NCI-H1092 (cell line): ENCODE results near the gene PIK3C2G.

Experiments used
- DNase-seq: peaks from one replicate; lab custom pipeline; 2025; lab: John Stamatoyannopoulos, UW

The PIK3C2G gene

DNA sequence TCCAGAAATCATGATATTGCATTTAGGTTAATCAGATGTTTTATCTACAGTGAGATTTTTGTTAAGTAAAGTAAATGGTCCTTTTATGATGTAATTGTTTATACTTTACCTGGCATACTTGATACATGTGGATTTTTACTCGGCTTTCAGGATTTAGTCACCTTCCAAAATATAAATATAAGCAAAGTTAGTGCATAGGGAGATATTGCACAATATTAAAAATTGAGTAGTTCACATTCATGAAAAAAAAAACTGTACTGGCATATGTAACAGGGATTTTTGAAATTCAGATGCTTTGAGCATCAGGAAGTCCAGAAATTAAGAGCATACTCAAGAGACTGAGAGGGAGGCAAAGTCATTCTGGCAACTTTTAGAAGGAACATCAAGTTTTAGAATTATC is 303.0 kb downstream of the PIK3C2G start:
- DNase-seq: no peak

- no peak for DNase-seq
Measured at GRCh38 chr12:18567787-18568186, 306.5 kb downstream of the PIK3C2G start.

- DNase-seq: no peak
Measured at GRCh38 chr12:18570543-18570942, 309.2 kb downstream of the PIK3C2G start.

GRCh38 chr12:18576104-18576626 is 314.8 kb downstream of the PIK3C2G start:
- DNase-seq: no peak

DNA sequence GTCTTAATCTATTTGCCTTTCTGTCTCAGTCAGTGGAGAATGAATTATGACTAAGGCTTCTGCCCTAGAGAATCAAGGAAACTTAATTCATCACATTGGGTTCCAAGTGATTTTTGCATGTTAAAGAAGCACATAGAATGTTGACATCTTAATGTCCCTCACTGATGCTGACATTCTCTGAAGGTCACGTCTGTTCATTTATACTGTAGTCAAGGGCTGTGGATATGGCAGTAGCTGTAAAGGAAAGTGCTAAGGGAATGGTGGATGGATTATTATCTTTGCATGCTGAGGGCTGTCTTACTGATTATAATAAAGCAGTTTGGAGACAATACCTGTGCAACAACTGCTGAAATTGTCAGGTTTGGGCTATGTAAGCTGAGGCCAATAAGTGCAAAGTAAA is 315.3 kb downstream of the PIK3C2G start:
- no peak for DNase-seq

DNA sequence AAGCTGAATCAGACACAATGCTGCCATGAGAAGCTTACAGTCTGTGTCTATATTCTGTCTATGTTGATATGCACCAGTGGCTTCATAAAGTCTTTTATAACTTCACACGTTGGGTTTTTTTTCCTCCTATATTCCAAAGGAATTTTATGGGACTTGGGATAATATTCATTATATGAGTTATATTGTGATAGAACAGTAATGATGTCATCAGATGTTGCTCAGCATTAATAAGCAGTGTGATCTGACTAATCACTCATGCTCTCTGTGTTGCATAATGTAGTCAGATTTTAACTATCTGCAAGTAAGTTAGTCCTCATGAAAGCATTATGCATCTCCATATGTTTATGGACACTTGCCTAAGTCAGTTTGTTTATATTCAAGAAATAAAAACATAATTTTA is 316.9 kb downstream of the PIK3C2G start:
- no peak for DNase-seq

DNA sequence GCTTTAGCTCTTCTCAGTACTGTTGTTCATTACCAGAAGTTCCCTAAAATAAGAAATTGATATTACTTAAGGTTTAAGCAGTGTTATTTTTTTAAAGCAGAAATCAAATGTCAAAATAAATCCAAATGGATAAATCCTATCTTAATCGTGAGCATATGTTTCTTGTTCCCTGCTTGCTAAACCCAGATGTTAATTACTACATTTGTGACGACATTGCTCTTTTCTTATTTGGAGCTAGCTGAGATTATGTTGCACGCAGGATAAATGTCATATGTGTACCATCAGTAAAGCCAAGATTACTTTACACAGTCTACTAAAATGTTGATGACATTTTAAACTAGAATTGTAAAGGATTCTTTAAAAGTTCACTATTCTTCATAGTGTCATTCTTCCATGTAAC is 319.0 kb downstream of the PIK3C2G start:
- DNase-seq: no peak

- DNase-seq: no peak
Measured at GRCh38 chr12:18580706-18581105, 319.4 kb downstream of the PIK3C2G start.

GRCh38 chr12:18581232-18581962 is 320.1 kb downstream of the PIK3C2G start:
- no peak for DNase-seq

DNA sequence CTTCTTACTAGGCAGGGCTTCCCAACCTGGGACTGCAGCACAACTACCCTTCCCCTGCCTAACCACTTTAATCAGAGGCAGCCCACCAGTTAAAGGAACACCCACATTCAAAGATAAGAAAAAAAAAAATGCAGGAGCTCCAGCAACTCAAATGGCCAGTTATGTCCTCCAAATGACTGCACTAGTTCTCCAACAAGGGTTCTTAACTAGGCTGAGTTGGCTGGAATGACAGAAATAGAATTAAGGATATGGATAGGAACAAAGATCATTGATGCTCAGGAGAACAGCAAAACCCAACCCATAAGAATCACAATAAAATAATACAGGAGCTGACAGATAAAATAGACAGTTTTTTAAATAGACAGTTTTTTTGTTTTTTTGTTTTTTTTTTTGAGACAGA is 322.3 kb downstream of the PIK3C2G start:
- DNase-seq: no peak

GRCh38 chr12:18586581-18586980 is 325.3 kb downstream of the PIK3C2G start:
- DNase-seq: no peak

GRCh38 chr12:18589316-18589715 is 328.0 kb downstream of the PIK3C2G start:
- no peak for DNase-seq

DNA sequence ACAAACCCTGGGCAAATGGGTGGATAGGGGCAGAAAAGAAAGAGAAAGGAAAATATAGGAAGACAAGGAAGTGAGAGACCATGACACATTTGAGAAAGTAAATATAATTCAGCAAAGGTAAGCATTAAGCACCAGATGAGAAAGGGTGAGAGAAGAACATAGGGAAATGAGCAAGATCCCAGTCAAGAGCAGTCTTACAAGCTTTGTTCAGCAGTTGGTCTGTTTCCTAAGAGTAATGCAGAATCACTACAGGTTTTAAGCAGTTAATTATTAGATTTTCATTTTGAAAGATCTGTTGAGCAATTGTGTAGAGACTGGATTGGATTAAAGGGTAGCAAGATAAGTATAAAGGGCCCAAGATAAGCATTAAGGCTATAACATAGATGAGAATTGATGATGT is 330.2 kb downstream of the PIK3C2G start:
- no peak for DNase-seq

GRCh38 chr12:18595412-18595811 is 334.1 kb downstream of the PIK3C2G start:
- no peak for DNase-seq

- no peak for DNase-seq
Measured at GRCh38 chr12:18601962-18602361, 340.6 kb downstream of the PIK3C2G start.

DNA sequence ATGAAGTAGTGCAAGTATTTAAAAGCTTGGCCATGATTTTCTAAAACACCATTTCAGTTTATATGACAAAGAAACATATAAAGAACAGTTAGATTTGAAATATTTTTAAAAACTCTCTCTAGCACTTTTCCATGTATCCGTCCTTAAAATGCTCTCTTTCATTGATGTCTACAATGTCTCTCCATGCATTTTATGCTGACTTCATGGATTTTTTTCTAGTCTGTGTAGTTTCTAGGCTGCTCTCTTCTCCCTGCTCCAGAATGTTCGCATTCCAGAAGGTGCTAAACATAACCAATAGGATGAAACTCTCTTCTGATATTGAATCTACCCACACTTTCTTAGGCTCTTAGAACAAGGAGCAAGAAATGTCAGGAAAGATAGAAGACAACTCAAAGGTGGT is 351.7 kb downstream of the PIK3C2G start:
- DNase-seq: no peak

GRCh38 chr12:18620986-18621385 is 359.7 kb downstream of the PIK3C2G start:
- no peak for DNase-seq

DNA sequence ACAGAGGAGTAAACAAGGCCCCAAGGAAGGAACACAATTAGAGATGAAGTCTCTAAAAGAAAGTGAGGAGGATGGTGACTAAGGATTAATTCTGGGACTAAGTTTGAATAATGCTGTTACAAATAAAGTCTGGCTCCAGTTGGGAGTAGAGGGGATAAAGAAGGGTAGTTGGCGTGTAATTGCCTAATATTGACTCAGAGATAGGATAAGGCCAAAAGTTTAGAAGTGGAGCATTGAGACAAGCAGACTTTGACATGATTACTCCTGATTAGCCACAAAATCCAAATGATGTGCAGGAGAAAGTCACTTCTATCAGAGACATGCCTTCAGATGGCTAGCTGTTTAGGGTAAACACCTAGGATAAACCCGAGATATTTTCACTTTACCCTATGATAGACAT is 368.1 kb downstream of the PIK3C2G start:
- no peak for DNase-seq

DNA sequence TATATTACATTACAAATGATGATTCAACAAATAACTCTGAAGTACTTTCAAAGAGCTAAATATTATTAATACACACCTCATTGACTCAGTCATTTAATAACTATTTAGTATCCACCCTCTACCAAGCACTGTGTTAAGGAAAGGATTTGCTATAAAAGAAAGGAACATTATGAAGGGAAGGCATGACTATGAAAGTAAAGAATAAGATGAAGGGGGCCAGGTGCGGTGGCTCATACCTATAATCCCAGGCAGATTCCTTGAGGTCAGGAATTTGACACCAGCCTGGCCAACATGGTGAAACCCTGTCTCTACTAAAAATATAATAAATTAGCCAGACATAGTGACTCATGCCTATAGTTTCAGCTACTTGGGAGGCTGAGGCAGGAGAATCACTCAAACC is 368.6 kb downstream of the PIK3C2G start:
- DNase-seq: no peak

DNA sequence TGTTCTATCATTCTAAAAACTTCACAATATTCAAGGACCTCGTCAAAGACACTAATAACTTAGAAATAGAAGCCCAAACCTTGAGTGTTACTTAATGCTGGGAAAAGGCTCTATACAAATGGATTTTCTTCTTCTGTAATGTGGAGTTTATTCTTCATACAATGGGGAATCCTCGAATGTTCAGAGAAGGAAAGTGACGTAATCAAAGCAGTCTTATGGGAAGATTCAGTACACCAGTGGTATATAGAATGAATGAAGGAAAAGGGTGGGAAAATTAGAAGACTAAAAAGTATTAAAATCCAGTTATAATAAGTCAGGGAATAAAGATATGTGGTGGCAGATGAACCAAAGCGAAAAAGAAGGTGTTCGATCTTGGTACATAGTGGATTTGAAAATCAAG is 370.0 kb downstream of the PIK3C2G start:
- DNase-seq: no peak

DNA sequence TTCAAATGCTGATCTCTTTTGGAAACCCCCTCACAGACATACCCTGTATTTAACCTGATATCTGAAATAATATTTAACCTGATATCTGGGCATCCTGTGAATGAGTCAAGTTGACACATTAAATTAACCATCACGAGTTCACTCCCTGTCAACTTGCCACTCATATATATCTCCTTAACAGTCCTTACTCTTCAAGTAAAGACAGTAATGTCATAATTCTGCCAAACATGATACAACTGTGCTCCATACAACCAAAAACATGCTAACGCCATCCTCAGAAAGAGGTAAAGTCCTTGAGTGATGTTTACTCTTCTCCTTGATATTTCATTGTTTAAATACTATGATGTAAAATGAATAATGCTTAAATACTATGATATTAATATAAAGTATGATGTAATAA is 371.5 kb downstream of the PIK3C2G start:
- DNase-seq: no peak

GRCh38 chr12:18634382-18634781 is 373.1 kb downstream of the PIK3C2G start:
- no peak for DNase-seq

GRCh38 chr12:18640321-18640955 is 379.1 kb downstream of the PIK3C2G start:
- DNase-seq: no peak

- no peak for DNase-seq
Measured at GRCh38 chr12:18643681-18644080, 382.4 kb downstream of the PIK3C2G start.
